ENCODE measurements around the gene NFKB1. TPM values are rescaled to one million over a fixed set of nuclear protein-coding genes. Genes with fewer than 3 reads are reported as not detected.
A peak's percentile ranks its signal among the peaks of the same experiment; 100 is the strongest.

The NFKB1 gene
- total RNA-seq, 6 experiments from 2014 or later: 21.7 to 31.3 (median 27.5) TPM

GRCh38 chr4:102553982-102554381 is 52.8 kb downstream of the NFKB1 start:
- H3K27ac Mint-ChIP-seq: no peak overlapping the region
- H3K4me3 Mint-ChIP-seq: no peak overlapping the region
- TF ChIP-seq CTCF (IDR thresholded peaks at IDR 0.05): no peak
- H3K9me3 Mint-ChIP-seq: no peaks in the 10 kb centered on the region
- peaks cover 6% of the 10 kb centered on the region for H3K36me3 Mint-ChIP-seq (ENCODE audit: low read depth)
- H3K4me1 Mint-ChIP-seq (ENCODE audit: low read depth): peaks cover 32% of the 10 kb centered on the region
- DNase-seq: no peak
- no peaks in the 10 kb centered on the region; the same call in 1 of the 2 replicates for H3K27me3 Mint-ChIP-seq (ENCODE audit: insufficient read depth)

GRCh38 chr4:102554482-102554881 is 53.3 kb downstream of the NFKB1 start:
- Mint-ChIP-seq H3K27ac (peak overlapping the region; percentile 26; the same call in 1 of the 2 replicates), H3K27me3 (ENCODE audit: insufficient read depth) (no peaks in the 10 kb centered on the region; the same call in 1 of the 2 replicates), H3K36me3 (ENCODE audit: low read depth) (peaks cover 6% of the 10 kb centered on the region), H3K9me3 (no peaks in the 10 kb centered on the region), H3K4me3 (no peak overlapping the region), H3K4me1 (ENCODE audit: low read depth) (peaks cover 32% of the 10 kb centered on the region)
- TF ChIP-seq CTCF (IDR thresholded peaks at IDR 0.05): no peak
- DNase-seq: peak; percentile 22

GRCh38 chr4:102554992-102555391 is 53.8 kb downstream of the NFKB1 start:
- Mint-ChIP-seq H3K27ac (no peak overlapping the region), H3K27me3 (ENCODE audit: insufficient read depth) (no peaks in the 10 kb centered on the region), H3K4me1 (ENCODE audit: low read depth) (peaks cover 35% of the 10 kb centered on the region), H3K4me3 (no peak overlapping the region), H3K36me3 (ENCODE audit: low read depth) (peaks cover 6% of the 10 kb centered on the region), H3K9me3 (no peaks in the 10 kb centered on the region)
- TF ChIP-seq CTCF (IDR thresholded peaks at IDR 0.05): no peak
- DNase-seq: no peak

GRCh38 chr4:102557636-102558035 is 56.5 kb downstream of the NFKB1 start:
- H3K27me3 Mint-ChIP-seq (ENCODE audit: insufficient read depth): no peaks in the 10 kb centered on the region
- no peak overlapping the region for H3K27ac Mint-ChIP-seq
- TF ChIP-seq CTCF (IDR thresholded peaks at IDR 0.05): no peak
- DNase-seq: no peak
- no peaks in the 10 kb centered on the region for H3K9me3 Mint-ChIP-seq
- H3K36me3 Mint-ChIP-seq (ENCODE audit: low read depth): no peaks in the 10 kb centered on the region
- H3K4me1 Mint-ChIP-seq (ENCODE audit: low read depth): peaks cover 45% of the 10 kb centered on the region
- H3K4me3 Mint-ChIP-seq: no peak overlapping the region

- no peaks in the 10 kb centered on the region for H3K9me3 Mint-ChIP-seq
- no peak for TF ChIP-seq CTCF (IDR thresholded peaks at IDR 0.05)
- H3K4me3 Mint-ChIP-seq: no peak overlapping the region
- peaks cover 43% of the 10 kb centered on the region for H3K4me1 Mint-ChIP-seq (ENCODE audit: low read depth)
- H3K27ac Mint-ChIP-seq: no peak overlapping the region
- DNase-seq: no peak
- H3K36me3 Mint-ChIP-seq (ENCODE audit: low read depth): no peaks in the 10 kb centered on the region
- H3K27me3 Mint-ChIP-seq (ENCODE audit: insufficient read depth): no peaks in the 10 kb centered on the region
Measured at GRCh38 chr4:102560115-102560514, 59.0 kb downstream of the NFKB1 start.

Measured in HFFc6 (cell line).